ENCODE data around the gene VWA3B.
"Not testable (repeated sequence)": the region's sequence is repeated elsewhere in the genome, so short reads cannot be mapped to it uniquely, and the experiment has no call there.

VWA3B gene

DNA sequence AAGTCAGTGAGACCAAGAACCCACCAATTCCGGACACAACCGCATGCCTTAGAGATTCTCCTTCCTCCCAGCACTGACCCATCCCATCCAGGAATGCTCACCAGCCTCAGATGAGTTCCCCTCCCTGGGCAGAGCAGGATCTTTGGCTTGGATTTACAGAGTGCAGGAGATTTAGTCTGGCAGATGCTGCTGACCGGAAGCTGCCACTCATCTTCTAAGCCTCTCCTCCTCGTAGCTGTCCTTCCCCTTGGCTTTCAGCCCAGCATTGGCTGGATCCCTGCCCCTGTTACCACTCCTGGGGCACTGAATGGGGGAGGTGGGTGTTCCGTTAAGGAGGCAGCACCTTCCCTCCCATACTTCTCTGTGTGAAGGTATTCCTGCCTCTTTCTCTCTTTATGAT is 53.2 kb downstream of the VWA3B start:
- TF ChIP-seq ZFX (IDR thresholded peaks at IDR 0.05), result no peak
- TF ChIP-seq, protein P1, sequence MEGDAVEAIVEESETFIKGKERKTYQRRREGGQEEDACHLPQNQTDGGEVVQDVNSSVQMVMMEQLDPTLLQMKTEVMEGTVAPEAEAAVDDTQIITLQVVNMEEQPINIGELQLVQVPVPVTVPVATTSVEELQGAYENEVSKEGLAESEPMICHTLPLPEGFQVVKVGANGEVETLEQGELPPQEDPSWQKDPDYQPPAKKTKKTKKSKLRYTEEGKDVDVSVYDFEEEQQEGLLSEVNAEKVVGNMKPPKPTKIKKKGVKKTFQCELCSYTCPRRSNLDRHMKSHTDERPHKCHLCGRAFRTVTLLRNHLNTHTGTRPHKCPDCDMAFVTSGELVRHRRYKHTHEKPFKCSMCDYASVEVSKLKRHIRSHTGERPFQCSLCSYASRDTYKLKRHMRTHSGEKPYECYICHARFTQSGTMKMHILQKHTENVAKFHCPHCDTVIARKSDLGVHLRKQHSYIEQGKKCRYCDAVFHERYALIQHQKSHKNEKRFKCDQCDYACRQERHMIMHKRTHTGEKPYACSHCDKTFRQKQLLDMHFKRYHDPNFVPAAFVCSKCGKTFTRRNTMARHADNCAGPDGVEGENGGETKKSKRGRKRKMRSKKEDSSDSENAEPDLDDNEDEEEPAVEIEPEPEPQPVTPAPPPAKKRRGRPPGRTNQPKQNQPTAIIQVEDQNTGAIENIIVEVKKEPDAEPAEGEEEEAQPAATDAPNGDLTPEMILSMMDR (conservative IDR thresholded peaks at IDR 0.05), result no peak
- no peak overlapping the region for H3K27ac ChIP-seq

DNA sequence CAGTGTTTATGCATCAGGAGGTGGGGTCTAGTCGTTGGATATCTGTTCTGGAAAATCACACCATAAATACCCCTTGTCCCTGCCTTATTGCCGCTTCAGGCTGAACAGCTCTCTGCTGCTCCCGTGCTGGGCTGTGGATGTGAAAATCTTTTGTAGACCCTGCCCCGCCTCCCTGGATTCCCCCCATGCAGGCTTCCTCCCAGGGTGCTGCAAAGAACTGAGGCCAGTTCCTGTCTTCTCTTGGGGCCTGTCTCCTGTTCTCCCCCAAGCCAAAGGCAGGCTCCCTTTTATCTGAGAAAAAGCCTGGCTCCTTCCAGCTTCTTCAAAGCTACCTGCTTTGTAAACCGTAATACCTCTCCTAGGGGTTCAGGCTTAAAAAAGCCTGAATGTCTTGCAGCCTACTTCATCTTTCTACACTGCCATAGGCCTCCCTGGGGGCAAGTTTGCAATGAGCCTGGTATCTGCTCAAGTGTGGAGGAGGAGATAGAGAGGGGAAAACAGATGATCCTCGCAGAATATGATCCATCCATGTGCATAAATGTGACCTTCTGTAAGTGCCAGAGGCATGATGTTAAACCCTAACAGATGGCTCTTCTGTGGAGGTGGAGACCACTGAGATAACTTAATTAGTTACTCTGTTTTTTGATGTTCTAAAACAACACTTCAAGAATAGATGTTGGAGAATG is 55.3 kb downstream of the VWA3B start:
- TF ChIP-seq ZFX (IDR thresholded peaks at IDR 0.05), result no peak
- TF ChIP-seq, protein P1 (conservative IDR thresholded peaks at IDR 0.05), result no peak
- H3K27ac ChIP-seq, result no peak overlapping the region

DNA sequence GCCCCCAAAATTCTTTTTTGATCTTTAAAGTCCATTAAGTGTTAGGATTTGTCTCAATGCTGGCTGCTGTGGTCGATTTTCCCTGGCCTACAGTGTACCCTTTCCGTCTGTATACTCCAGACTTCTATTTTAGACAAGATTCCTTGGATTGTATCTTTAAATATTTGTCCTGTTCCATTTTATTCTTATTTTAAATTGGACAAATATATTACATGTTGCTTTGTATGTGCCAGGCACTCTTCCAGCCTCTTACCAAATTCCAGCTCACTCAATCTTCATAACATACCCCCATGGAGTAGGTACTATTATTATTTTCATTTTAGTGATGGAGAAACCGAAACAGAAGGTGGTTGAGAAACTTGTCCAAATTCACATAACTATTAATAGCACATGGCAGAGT is 58.1 kb downstream of the VWA3B start:
- no peak for TF ChIP-seq ZFX (IDR thresholded peaks at IDR 0.05)
- TF ChIP-seq, protein P1 (conservative IDR thresholded peaks at IDR 0.05), result no peak

DNA sequence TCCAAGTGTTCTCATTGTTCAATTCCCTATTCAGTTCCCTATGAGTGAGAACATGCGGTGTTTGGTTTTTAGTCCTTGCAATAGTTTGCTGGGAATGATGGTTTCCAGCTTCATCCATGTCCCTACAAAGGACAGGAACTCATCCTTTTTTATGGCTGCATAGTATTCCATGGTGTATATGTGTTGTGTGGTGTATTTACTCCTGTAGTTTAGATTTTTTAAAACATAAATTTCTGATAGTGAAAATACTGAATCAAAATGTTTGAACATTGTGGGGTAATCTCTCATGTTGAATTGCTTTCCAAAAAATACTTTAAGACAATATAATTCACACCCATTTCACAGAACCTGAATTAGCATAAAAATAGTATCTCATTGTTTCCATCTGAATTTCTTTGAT is 60.9 kb downstream of the VWA3B start:
- H3K27ac ChIP-seq, result not testable (repeated sequence)

More for the DNA sequence above, 58.1 kb downstream of the VWA3B start:
- H3K27ac ChIP-seq, result no peak overlapping the region

DNA sequence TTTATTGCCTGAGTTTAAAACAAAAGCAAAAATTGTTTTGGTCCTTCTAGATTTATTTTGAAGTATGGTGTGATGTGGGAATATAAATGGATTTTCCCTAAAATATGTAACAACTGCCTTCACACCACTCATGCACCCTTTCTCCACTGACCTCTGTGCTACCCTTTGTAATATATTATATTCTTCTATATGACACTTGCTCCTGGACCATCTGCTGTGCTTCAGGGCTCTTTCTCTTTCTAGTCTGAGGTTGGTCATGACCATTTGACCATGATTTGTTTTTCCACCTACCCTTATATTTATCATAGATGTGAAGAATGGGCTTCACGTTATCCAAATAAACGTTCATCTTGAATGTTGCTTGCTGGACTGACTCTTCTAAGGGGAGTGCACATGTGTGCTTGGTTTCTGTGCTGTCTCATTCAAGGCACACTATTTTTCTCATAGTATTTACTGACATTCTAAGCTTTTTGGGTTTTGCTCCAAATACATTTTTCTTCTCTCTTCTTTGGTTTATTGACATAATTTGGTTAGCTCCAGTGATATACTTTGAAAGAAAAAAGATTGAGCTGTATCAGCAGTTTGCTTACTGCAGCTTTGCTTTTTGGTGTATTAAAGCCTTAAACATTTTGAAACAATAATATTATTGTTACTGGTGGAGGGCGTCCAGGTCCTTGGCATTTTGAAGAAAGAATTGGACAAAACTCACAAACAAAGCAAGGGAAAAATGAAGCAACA is 61.8 kb downstream of the VWA3B start:
- no peak overlapping the region for H3K27ac ChIP-seq

DNA sequence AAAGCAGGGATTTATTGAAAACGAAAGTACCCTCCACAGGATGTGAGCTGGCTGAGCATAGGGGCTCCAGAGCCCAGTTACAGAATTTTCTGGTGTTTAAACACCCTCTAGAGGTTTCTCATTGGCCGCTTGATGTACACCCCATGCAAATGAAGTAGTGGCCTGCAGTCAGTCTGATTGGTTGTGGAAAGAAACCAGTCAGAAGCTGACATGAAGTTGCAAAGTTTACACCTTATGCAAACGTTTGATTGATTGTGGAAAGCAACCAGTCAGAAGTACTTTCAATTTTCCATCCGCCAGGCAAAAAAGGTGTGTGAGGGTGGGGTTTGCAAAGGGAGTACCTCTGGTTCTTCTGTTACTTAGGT is 62.3 kb downstream of the VWA3B start:
- TF ChIP-seq ZFX (IDR thresholded peaks at IDR 0.05), result no peak
- TF ChIP-seq, protein P1 (conservative IDR thresholded peaks at IDR 0.05), result no peak
- H3K27ac ChIP-seq, result no peak overlapping the region

More for the DNA sequence above, 61.8 kb downstream of the VWA3B start:
- TF ChIP-seq, protein P1 (conservative IDR thresholded peaks at IDR 0.05), result no peak
- no peak for TF ChIP-seq ZFX (IDR thresholded peaks at IDR 0.05)

DNA sequence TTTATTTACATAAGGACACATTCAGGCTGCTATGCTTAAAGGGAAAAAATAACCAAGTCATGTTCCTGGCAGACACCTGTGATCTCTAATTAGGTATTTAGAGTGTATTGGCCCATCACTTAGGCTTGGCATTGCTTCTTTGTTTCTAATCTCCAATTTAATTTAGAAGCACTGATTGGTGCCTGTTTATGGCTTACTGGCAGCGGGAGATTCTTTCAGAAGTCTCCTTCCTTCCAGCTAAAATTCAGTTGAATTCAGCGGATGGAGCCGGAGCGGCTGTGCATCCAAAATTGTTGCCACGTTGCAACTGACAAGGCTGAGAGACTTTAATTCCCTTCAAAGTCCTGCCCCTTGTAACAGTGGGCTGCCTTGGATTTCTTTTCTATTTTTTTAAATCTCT is 66.5 kb downstream of the VWA3B start:
- H3K27ac ChIP-seq, result no peak overlapping the region
- TF ChIP-seq, protein P1 (conservative IDR thresholded peaks at IDR 0.05), result no peak
- no peak for TF ChIP-seq ZFX (IDR thresholded peaks at IDR 0.05)
